HG03439 (cell line): Measurements from ENCODE around the gene FBXL22.

ENCODE experiments used
- ATAC-seq: cut with Tn5 transposase; IDR thresholded peaks from one replicate; pipeline ENCODE4 v1.9.1; 2021; ENCODE audit warnings: mild to moderate bottlenecking, moderate library complexity; ENCODE audit not compliant: unreplicated experiment

Gene FBXL22

GRCh38 chr15:63593705-63594671 is 3.2 kb upstream of the FBXL22 start:
- ATAC-seq, result no peak

- no peak for ATAC-seq
These were observed 2.1 kb upstream of the FBXL22 start for GRCh38 chr15:63595065-63595464.

DNA sequence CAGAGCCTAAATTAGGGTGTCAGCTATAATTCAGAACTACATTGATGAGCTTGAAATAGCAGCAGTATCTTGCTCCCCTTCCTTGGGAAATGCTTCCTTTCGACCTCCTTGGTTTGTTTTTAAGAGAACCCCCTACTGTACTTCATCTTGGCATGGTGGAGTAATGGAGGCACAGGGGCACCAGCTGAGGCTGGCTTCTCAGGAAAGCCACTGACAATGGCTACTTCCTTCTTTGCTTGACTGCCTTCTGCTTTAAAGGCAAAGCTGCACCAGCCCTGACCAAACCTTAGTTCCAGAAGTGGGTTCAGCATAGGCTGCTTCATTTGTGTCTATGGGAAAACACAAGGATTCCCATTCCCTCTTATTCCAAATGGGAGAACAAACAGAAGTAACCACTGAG is 1.5 kb upstream of the FBXL22 start:
- ATAC-seq, result no peak

GRCh38 chr15:63596676-63597037 is 530 bp upstream of the FBXL22 start:
- no peak for ATAC-seq

DNA sequence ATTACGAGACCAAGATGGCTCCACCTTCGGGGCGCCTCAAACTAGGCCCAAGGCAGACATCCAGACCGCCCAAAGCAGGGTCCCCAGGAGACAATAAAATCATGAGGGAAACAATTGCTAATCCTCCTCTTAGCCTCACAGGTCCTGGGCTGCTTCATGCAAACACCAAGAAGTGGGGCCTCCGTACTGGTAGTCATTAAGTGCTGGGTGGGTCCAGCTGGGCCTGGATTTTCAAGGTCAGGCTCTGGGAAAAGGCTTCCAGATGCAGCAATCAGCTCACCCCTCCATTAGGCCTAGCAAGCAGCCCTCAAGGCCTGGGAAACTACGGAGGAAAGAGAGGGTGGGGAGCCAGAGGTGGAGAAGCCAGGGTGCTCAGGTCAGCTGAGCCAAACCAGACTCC is 634 bp downstream of the FBXL22 start:
- ATAC-seq, result no peak

- no peak for ATAC-seq
These were observed 1.6 kb downstream of the FBXL22 start for GRCh38 chr15:63598473-63599400.

DNA sequence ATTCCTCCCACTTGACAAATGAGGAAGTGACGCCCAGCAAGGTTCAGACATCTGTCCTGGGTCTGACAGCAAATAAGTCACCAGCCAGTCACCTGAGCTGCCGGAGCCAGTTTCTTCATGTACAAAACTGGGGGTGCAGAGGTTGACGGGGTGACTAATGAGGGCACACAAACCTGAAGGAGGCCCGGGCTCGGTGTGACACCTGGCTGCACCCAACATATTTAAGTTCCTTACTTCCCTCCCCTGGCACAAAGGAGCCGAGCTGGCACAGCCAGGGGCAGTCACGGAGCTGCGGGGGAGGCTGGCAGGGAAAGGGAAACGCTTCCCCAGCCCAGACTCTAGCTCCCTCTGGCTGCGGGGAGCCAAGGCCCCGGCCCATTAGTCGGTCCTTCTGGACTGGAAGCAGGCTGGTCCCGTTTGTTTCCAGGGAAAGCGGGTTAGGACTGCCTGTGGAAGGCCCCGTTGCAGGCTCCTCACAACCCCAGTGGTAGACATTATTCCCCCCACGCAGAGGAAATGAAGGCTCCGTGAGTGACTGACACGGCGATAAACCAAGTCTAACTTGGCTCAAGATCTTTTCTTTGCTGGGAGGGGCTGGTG is 2.3 kb downstream of the FBXL22 start:
- ATAC-seq, result no peak

- ATAC-seq, result no peak
These were observed 2.9 kb downstream of the FBXL22 start for GRCh38 chr15:63600001-63600615.

GRCh38 chr15:63600616-63601025 is 3.4 kb downstream of the FBXL22 start:
- peak; percentile 68 for ATAC-seq

DNA sequence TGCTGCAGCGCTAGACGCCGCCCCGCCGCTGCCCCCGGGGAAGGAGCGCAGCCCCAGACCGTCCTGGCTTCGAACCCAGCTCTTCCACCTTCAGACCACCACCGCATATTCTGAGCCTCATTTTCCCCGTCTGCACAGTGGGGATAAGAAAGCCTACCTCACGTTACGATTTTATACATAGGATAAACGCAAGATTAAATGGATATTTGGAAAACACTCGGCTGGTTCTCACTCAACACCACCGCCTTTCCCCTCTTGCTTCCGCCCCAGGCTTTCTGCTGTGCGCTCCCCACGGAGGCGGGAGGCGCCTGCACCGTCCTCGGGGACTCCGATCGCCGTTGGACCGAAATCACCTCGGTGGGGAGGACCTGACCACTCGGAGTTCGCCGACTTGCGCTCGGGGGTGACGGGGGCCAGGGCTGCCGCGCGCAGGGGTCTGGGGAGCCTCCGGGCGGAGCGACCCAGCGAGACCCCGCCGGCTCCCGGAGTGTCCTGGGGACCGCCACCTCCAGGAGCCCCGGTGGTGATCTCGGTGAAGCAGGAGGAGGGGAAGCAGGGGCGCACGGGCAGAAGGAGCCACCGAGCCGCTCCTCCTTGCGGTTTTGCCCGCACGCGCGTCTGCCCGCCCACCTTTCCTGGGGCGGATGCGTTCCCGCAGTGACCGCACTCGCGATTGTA is 4.0 kb downstream of the FBXL22 start:
- ATAC-seq, result peak; percentile 10

GRCh38 chr15:63601704-63602185 is 4.6 kb downstream of the FBXL22 start:
- ATAC-seq, result no peak

DNA sequence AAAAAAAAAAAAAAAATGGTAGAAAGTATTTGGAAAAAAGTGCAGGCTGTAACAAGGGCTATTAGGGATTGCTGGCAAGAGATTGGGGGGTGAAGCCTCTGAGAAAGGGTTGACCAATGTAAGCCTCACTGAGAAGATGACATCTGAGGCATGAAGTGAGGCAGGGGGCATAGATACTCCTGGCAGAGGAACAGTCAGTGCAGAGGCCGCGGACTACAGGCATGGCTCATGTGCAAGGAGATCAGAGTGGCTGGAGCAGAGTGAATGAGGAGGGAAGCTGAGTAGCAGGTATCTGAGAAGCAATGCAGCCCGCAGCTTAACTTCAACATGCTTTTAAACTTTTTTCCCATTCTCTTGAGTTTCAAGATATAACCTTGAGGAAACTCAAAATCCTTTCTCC is 5.4 kb downstream of the FBXL22 start:
- no peak for ATAC-seq

GRCh38 chr15:63603516-63603915 is 6.3 kb downstream of the FBXL22 start:
- no peak for ATAC-seq

DNA sequence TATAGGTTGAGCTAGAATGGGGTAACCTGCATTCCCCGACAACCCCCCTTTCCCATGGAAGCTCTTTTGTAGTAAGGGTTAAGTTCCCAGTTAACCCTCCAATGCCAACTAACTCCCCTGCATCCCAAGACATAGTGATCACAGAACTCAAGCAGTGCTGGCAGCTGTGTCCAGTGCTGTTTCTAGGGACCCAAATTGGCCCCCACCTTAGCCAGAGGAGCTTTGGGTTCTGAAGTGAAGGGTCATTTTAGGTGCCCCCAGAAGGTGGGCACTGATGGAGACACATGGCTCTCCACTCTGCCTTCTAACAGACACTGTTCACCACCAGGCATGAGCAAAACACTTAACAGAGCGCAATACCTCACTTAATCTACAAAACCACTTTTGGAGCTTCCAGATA is 7.1 kb downstream of the FBXL22 start:
- no peak for ATAC-seq

DNA sequence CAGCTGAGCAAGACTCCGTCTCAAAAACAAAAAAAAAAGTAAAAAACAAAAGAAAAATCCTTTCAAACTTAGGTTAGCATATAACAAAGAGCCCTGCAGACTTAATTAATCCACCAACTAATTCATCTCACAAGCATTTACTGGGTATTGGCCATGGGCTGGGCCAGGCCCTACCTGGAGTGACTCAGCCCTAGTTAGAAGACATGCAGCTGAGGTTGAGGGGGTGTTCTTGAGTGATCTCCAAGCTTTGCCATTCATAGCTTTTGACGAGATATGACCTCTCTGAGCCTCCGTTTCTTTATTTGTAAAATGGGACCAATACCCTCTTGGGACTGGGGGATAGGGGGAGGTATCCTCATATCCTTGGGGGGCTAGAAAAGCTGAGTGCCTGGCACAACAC is 7.8 kb downstream of the FBXL22 start:
- no peak for ATAC-seq

- no peak for ATAC-seq
These were observed 8.6 kb downstream of the FBXL22 start for GRCh38 chr15:63605816-63606215.

DNA sequence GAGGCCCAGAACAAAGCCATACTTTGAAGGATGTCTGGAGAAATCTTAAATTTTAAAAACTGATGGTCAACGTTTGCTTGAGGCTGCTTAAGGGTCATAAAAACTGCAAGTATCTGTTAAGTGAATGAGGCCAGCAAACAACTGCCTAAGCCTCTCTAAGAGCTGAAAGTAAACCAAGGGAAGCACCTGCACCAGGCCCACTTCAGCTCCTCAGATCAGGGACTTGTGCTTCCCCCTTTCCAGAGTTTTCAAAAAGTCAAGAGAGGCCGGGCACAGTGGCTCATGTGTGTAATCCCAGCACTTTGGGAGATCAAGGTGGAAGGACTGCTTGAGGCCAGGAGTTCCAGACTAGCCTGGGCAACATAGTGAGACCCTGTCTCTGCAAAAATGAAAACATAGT is 9.1 kb downstream of the FBXL22 start:
- ATAC-seq, result no peak

DNA sequence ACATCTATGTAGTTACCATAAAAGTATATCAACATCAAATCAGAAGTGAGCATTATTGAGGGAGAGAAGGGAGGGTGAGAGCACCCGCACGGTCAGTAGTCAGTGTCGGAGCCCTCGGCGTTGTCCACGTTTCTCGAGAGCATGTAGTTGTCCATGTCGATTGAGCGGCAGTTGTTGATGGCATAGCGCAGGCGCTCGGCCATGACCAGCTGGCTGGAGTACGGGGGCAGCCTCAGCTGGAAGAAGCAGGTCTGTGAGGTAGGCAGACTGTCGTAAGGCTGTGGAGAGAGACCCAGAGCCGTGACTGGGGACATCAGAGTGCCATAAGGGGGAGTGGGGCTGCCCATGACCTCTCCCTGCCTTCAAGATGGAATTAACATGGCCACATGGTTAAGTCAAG is 11.8 kb downstream of the FBXL22 start:
- ATAC-seq, result no peak

GRCh38 chr15:63609448-63609847 is 12.3 kb downstream of the FBXL22 start:
- no peak for ATAC-seq

- ATAC-seq, result no peak
These were observed 13.1 kb downstream of the FBXL22 start for GRCh38 chr15:63610209-63610841.
